Adrenal gland (tissue), 12 donors: ENCODE measurements around the gene OSBPL6. TPM values are rescaled to one million over a fixed set of nuclear protein-coding genes. Genes with fewer than 3 reads are reported as not detected.
A peak's percentile ranks its signal among the peaks of the same experiment; 100 is the strongest.
"Not testable (repeated sequence)": the region's sequence is repeated elsewhere in the genome, so short reads cannot be mapped to it uniquely, and the experiment has no call there.

Experiments used
- DNase-seq, 7 donors: peaks; one replicate each; pipeline ENCODE4 v3.0.0-alpha.2; 2019 to 2020
- H3K27ac ChIP-seq, 5 donors: fragments of 200-600 bp; sonication (generic) in 4 of 5; 1 replicate in 3 of 5; 2 replicates in 2 of 5; pipeline versions ENCODE4 v1.5.1 to v1.8.0; 2016 to 2020; ENCODE audit warnings: mild to moderate bottlenecking in 1 of 5
- H3K27me3 ChIP-seq: fragments of 200-600 bp; 2 replicates; pipeline ENCODE4 v1.8.0; 2021
- H3K36me3 ChIP-seq, 2 donors: fragments of 200-600 bp; replicated peaks in 1 of 2; 1 replicate in 1 of 2; 2 replicates in 1 of 2; pipeline versions ENCODE4 v1.5.1 to v1.8.0; 2018 to 2022
- H3K4me1 ChIP-seq, 2 donors: fragments of 200-600 bp; replicated peaks in 1 of 2; 1 replicate in 1 of 2; 2 replicates in 1 of 2; pipeline versions ENCODE4 v1.5.1 to v1.8.0; 2018 to 2021
- H3K4me3 ChIP-seq, 4 donors: fragments of 200-600 bp; sonication (generic) in 3 of 4; one replicate each; pipeline ENCODE4 v1.5.1; 2016 to 2018
- H3K9me3 ChIP-seq, 3 donors: fragments of 200-600 bp; sonication (generic) in 1 of 3; replicated peaks in 1 of 3; 1 replicate in 2 of 3; 2 replicates in 1 of 3; pipeline versions ENCODE4 v1.5.1 to v1.8.0; 2016 to 2021
- POLR2A ChIP-seq, 2 donors: fragments of 450-650 bp; IDR thresholded peaks; one replicate each; pipeline ENCODE4 v1.6.1; 2017; ENCODE audit warnings: antibody characterized with exemption in 2 of 2, mild to moderate bottlenecking in 2 of 2, moderate library complexity in 1 of 2
- WGBS, 4 donors: extraction: QIAGEN DNeasy Blood & Tissue Kit in 2 of 4; methylation state at CpG; one replicate each; pipeline versions ENCODE4 v1.1.5 to v1.1.7; 2013 to 2017; 5-methylcytosine and 5-hydroxymethylcytosine counted together
- intact Hi-C, 2 donors: fragments of 100-400 bp; cut with DNase I; formaldehyde crosslinking; loops; one replicate each; pipeline versions ENCODE4 v1.14.1 to v1.15.0; 2022 to 2023
- polyA plus RNA-seq, 3 donors: library from polyadenylated mRNA; stranded (reverse); fragments of 200-250 nt in 2 of 3; fragments of 350-450 nt in 1 of 3; fragmentation: Illumina TruSeq in 1 of 3; extraction: RNeasy Lipid Tissue Mini Kit (QIAGEN cat#74804) in 1 of 3; gene quantifications; one replicate each; pipeline ENCODE4 v1.2.3, GENCODE V29; 2013 to 2014
- total RNA-seq, 9 donors: library from RNA; depleted of rRNA in 4 of 9; stranded (reverse); fragments of >200 nt in 4 of 9; fragments of 120-200 nt in 1 of 9; fragmentation: NEBNext Ultra II Directional in 1 of 9; extraction: Animal tissue kit (Norgen Biotek cat#: 25700) in 1 of 9; gene quantifications; one replicate each; pipeline versions ENCODE4 v1.1.0 to v1.2.4, GENCODE V29; 2013 to 2023
- TF ChIP-seq, protein P1 (sequence below), 6 experiments: fragments of 450-650 bp in 4 of 6; fragments of 200-600 bp in 2 of 6; sonication (generic) in 1 of 6; IDR thresholded peaks; 1 replicate in 5 of 6; 2 replicates in 1 of 6; pipeline versions ENCODE4 v1.5.1 to v1.8.0; 2016 to 2021; ENCODE audit warnings: antibody characterized with exemption in 6 of 6, mild to moderate bottlenecking in 2 of 6, moderate library complexity in 1 of 6
- donor health status: healthy with polysubstance abuse.
- donor health status: Bipolar disorder and iron deficiency.
- donor health status: DM: yes; HTN: yes; CAD: no.
- donor health status: DM: no; HTN: no; CAD: no.
- donor health status: DM: no; HTN: no; CAD: no.
- donor health status: DM: yes; HTN: yes; CAD: no.

The OSBPL6 gene
- total and polyA plus RNA-seq, 12 donors = 0.16 to 12.0 (median 0.98) TPM; not detected in 1

DNA sequence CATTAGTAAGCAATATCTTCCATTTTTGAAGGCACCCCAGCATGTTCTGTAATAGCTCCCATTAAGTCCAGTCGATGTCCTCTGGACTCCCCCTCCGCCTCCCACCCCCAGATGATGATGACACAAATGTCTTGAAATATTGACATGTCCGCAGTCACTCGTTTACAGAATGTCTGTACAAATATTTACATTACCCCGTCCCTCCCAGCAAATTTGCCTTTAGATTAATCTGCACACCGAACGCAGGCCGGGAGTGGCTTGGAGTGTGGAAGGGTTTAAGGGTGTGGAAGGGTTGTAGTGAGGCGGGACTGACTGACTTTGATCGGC is 853 bp upstream of the OSBPL6 start:
- peak overlapping the region in 2 of 4 donors; percentile 69 to 74 for H3K4me3 ChIP-seq
- H3K27me3 ChIP-seq = peaks cover 12% of the 10 kb centered on the region
- H3K9me3 ChIP-seq = no peaks in the 10 kb centered on the region
- intact Hi-C loops = no loop called here
- WGBS, 4 donors = 13 to 21% (median 18%) methylated on average over 9 to 10 of the region's 10 CpGs
- H3K36me3 ChIP-seq = no peaks in the 10 kb centered on the region
- H3K27ac ChIP-seq = peak overlapping the region in 3 of 5 donors; percentile 51 to 79 (median 76)
- DNase-seq = no peak
- no peak for TF ChIP-seq POLR2A (IDR thresholded peaks at IDR 0.05)
- TF ChIP-seq, protein P1, sequence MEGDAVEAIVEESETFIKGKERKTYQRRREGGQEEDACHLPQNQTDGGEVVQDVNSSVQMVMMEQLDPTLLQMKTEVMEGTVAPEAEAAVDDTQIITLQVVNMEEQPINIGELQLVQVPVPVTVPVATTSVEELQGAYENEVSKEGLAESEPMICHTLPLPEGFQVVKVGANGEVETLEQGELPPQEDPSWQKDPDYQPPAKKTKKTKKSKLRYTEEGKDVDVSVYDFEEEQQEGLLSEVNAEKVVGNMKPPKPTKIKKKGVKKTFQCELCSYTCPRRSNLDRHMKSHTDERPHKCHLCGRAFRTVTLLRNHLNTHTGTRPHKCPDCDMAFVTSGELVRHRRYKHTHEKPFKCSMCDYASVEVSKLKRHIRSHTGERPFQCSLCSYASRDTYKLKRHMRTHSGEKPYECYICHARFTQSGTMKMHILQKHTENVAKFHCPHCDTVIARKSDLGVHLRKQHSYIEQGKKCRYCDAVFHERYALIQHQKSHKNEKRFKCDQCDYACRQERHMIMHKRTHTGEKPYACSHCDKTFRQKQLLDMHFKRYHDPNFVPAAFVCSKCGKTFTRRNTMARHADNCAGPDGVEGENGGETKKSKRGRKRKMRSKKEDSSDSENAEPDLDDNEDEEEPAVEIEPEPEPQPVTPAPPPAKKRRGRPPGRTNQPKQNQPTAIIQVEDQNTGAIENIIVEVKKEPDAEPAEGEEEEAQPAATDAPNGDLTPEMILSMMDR (IDR thresholded peaks at IDR 0.05) = no peak
- peaks cover 13 to 16% of the 10 kb centered on the region in 2 donors for H3K4me1 ChIP-seq

DNA sequence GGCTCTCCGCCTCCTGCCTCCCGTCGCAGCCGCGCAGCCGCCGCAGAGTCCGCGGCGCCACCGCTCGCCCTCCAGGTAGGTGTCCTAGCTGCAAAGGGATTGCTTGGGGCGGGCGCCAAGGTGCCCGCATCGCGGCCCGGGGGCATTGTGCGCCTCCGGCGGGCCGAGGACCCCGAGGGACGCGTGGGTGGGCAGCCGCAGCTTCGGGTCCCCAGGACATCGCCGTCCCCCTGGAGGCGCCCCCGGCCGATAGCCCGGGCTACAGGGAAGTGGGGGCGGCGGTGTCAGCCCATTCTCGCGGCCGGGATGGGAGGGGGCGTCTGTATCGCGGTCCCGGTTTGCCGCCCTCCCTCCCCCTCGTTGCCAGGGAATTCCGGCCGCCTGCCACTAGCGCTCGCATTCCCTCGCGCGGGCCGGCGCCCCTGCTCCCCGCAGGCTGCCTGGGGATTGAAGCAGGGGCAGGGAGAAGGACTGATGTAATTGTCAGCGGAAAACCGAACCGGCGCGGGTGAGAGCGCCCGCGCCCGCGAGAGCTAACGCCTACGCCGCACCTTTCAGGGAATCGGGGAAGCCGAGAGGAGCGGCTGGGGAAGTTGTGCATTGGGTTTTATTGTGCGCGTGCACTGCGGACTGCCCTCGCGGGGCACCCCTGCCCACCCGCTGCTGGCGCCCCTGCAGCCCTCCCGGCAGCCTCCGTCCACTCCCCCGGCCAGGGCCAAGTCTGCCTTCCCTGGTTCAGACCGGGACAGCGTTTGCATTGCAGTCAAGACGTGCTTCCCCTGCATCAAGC is 483 bp downstream of the OSBPL6 start:
- intact Hi-C loops = no loop called here
- TF ChIP-seq, protein P1 (IDR thresholded peaks at IDR 0.05) = no peak
- TF ChIP-seq POLR2A (IDR thresholded peaks at IDR 0.05) = no peak
- H3K27ac ChIP-seq = peak overlapping the region in 2 of 5 donors; percentile 51 to 53
- H3K4me1 ChIP-seq = peaks cover 13 to 16% of the 10 kb centered on the region in 2 donors
- 0 to 1% (median 0%) methylated on average over 15 to 83 of the region's 83 CpGs for WGBS, 4 donors
- DNase-seq = peak in 6 of 7 donors; percentile 26 to 64 (median 33)
- peak overlapping the region in 3 of 4 donors; percentile 46 to 74 (median 69) for H3K4me3 ChIP-seq
- peaks cover 12% of the 10 kb centered on the region for H3K27me3 ChIP-seq
- no peaks in the 10 kb centered on the region for H3K36me3 ChIP-seq
- H3K9me3 ChIP-seq = no peaks in the 10 kb centered on the region

DNA sequence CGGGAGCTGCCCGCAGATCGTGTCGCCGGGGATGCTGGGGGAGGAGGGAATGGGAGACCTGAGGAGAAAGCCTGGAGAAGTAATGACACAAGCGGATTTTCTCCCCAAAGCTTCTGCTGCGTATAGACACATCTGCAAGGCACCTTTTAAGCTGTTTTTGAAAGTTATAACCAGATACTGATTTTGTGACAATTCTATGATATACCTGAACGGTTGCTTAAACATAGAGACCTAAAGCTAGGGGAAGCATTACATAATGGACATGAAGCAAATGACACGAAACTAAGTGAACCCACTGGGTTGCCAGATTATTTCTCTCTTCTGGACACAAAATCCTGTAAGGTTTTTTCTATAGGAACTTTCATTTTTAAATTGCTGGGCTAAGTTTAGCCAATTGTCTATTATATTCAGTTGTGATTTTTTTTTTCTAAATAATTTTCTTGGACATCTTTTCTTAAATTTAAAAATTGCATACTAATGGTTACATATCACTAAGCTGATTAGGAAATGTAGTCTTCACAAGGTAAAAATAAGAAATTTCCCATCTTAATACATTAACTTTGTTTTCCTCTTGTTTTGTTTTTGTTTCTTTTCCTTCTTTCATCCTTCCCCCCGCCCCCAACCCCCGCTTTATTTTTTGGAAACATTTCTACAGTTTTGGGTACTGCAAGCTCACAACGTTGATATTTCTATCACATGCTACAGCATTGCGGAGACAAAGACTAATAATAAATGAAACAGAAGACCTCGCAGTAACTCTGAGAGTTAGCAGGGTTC is 1.3 kb downstream of the OSBPL6 start:
- Histone ChIP-seq H3K4me1 (peaks cover 13 to 16% of the 10 kb centered on the region in 2 donors), H3K36me3 (no peaks in the 10 kb centered on the region), H3K9me3 (no peaks in the 10 kb centered on the region), H3K27me3 (peaks cover 12% of the 10 kb centered on the region), H3K27ac (peak overlapping the region in 1 of 5 donors; percentile 53), H3K4me3 (peak overlapping the region in 2 of 4 donors; percentile 69 to 74)
- no peak for DNase-seq
- WGBS, 4 donors = 12 to 14% (median 14%) methylated on average over 12 to 14 of the region's 14 CpGs
- intact Hi-C loops = no loop called here
- no peak for TF ChIP-seq POLR2A (IDR thresholded peaks at IDR 0.05)
- TF ChIP-seq, protein P1 (IDR thresholded peaks at IDR 0.05) = no peak

GRCh38 chr2:178197791-178198190 is 3.5 kb downstream of the OSBPL6 start:
- Histone ChIP-seq H3K9me3 (no peaks in the 10 kb centered on the region), H3K4me1 (peaks cover 13 to 16% of the 10 kb centered on the region in 2 donors), H3K4me3 (no peak overlapping the region), H3K27ac (no peak overlapping the region), H3K36me3 (no peaks in the 10 kb centered on the region), H3K27me3 (peaks cover 9% of the 10 kb centered on the region)
- WGBS, 4 donors = 73 to 88% (median 80%) methylated on average over 1 of the region's 1 CpG
- intact Hi-C loops = no loop called here
- TF ChIP-seq, protein P1 (IDR thresholded peaks at IDR 0.05) = no peak
- TF ChIP-seq POLR2A (IDR thresholded peaks at IDR 0.05) = no peak
- DNase-seq = no peak

DNA sequence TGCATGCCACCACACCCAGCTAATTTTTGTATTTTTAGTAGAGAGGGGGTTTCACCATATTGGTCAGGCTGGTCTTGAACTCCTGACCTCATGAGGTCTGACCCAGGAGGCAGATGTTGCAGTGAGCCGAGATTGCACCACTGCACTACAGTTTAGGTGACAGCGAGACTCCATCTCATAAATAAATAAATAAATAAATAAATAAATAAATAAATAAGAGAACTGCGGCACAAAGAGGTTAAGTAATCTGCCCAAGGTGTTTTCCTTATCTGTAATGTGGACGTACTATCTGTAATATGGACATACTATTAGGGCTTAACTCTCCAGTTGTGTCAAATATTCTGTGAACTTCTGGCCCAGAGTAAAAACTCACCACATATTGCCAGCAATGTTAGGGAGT is 4.1 kb downstream of the OSBPL6 start:
- intact Hi-C loops, DNase-seq, H3K36me3 ChIP-seq, H3K4me3 ChIP-seq, H3K27me3 ChIP-seq, H3K27ac ChIP-seq, H3K9me3 ChIP-seq: not testable (repeated sequence)
- 82 to 92% (median 87%) methylated on average over 4 of the region's 4 CpGs for WGBS, 4 donors
- peaks cover 13 to 16% of the 10 kb centered on the region in 2 donors for H3K4me1 ChIP-seq
